Esophagus (tissue), 2 donors: ENCODE measurements around the gene NELFCD. TPM values are rescaled to one million over a fixed set of nuclear protein-coding genes. Genes with fewer than 3 reads are reported as not detected.
"Not testable (repeated sequence)": the region's sequence is repeated elsewhere in the genome, so short reads cannot be mapped to it uniquely, and the experiment has no call there.

Experiments
- H3K27ac ChIP-seq, 2 donors: one replicate each; pipeline ENCODE4 v1.5.1; 2013; ENCODE audit warnings: low read depth in 2 of 2, mild to moderate bottlenecking in 2 of 2, inconsistent platforms in 1 of 2, low read length in 1 of 2, moderate library complexity in 1 of 2
- H3K27me3 ChIP-seq, 2 donors: one replicate each; pipeline ENCODE4 v1.6.1; 2013; ENCODE audit warnings: low read length in 2 of 2, control low read depth in 1 of 2, mild to moderate bottlenecking in 1 of 2; ENCODE audit not compliant: insufficient read depth in 2 of 2, control insufficient read depth in 1 of 2
- H3K36me3 ChIP-seq, 2 donors: one replicate each; pipeline ENCODE4 v1.6.1; 2013; ENCODE audit warnings: low read length in 1 of 2; ENCODE audit not compliant: control insufficient read depth in 2 of 2, insufficient read depth in 2 of 2
- H3K4me1 ChIP-seq, 2 donors: one replicate each; pipeline ENCODE4 v1.6.1; 2013; ENCODE audit warnings: low read length in 1 of 2; ENCODE audit not compliant: control insufficient read depth in 2 of 2, insufficient read depth in 2 of 2
- H3K4me3 ChIP-seq, 2 donors: one replicate each; pipeline ENCODE4 v1.5.1; 2013; ENCODE audit warnings: low read length in 2 of 2, mild to moderate bottlenecking in 2 of 2, low read depth in 1 of 2, moderate library complexity in 1 of 2
- H3K9me3 ChIP-seq, 2 donors: one replicate each; pipeline ENCODE4 v1.6.1; 2013; ENCODE audit warnings: mild to moderate bottlenecking in 2 of 2, low read depth in 1 of 2, low read length in 1 of 2, moderate library complexity in 1 of 2; ENCODE audit not compliant: control insufficient read depth in 2 of 2, insufficient read depth in 1 of 2
- WGBS, 2 donors: extraction: QIAGEN DNeasy Blood & Tissue Kit; methylation state at CpG; one replicate each; pipeline ENCODE4 v1.1.7; 2013; 5-methylcytosine and 5-hydroxymethylcytosine counted together
- polyA plus RNA-seq, 2 donors: library from polyadenylated mRNA; stranded (reverse); fragments of 200-250 nt; gene quantifications; one replicate each; pipeline ENCODE4 v1.2.3, GENCODE V29; 2013
- donor health status: healthy with polysubstance abuse.
- donor health status: Bipolar disorder and iron deficiency.

The NELFCD gene
- 10 to 100 TPM; 36.6 to 38.2 TPM for polyA plus RNA-seq

GRCh38 chr20:58980711-58981627, at the start of gene NELFCD:
NELFCD (plus strand) TSS chr20:58981256; CDS start chr20:58981310, 54 bp downstream.
- H3K4me3 ChIP-seq: peak within 1 kb of the TSS; percentile 88 to 99
- H3K9me3 ChIP-seq: peaks cover 1 to 2% of the 10 kb centered on the region in 2 donors
- H3K4me1 ChIP-seq: peaks cover 2 to 4% of the 10 kb centered on the region in 2 donors
- WGBS, 2 donors: 4 to 12% methylated on average over 42 to 109 of the region's 109 CpGs
- H3K36me3 ChIP-seq: no peaks in the 10 kb centered on the region
- no peaks in the 10 kb centered on the region for H3K27me3 ChIP-seq
- peak within 1 kb of the TSS; percentile 69 to 88 for H3K27ac ChIP-seq

- Histone ChIP-seq H3K36me3 (no peaks in the 10 kb centered on the region), H3K27me3 (no peaks in the 10 kb centered on the region), H3K27ac (no peak overlapping the region), H3K4me1 (no peaks in the 10 kb centered on the region), H3K4me3 (no peak overlapping the region), H3K9me3 (no peaks in the 10 kb centered on the region)
- WGBS, 2 donors: 87 to 89% methylated on average over 5 of the region's 5 CpGs
Observed at GRCh38 chr20:58932170-58932569, 48.9 kb upstream of the NELFCD start.

DNA sequence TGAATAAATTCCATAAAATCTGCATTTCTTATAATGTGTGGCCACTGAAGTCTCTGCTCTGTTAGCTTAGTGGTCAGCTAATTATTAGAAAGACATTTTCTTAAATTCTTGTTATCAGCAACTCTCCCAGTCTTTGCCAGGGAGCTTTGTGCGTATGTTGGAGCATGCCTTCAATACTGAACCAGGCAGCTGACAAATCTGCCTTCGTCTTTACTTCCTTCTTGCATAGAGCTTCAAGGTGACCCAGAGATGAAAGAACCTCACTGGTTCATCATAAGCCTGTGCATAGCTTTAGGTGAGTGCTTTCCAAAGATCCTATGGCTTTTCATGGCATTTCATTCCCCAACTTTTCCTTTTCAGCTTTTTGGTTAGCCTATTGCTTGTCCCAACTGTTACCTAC, 43.0 kb upstream of the NELFCD start:
- no peaks in the 10 kb centered on the region for H3K27me3 ChIP-seq
- WGBS, 2 donors: 43 to 59% methylated on average over 2 of the region's 2 CpGs
- H3K36me3 ChIP-seq: no peaks in the 10 kb centered on the region
- no peak overlapping the region for H3K27ac ChIP-seq
- no peaks in the 10 kb centered on the region for H3K9me3 ChIP-seq
- H3K4me3 ChIP-seq: no peak overlapping the region
- no peaks in the 10 kb centered on the region for H3K4me1 ChIP-seq

GRCh38 chr20:58938541-58938940, 42.5 kb upstream of the NELFCD start:
- Histone ChIP-seq H3K27ac (no peak overlapping the region), H3K4me1 (no peaks in the 10 kb centered on the region), H3K36me3 (no peaks in the 10 kb centered on the region), H3K9me3 (no peaks in the 10 kb centered on the region), H3K4me3 (no peak overlapping the region), H3K27me3 (no peaks in the 10 kb centered on the region)
- 54 to 69% methylated on average over 1 of the region's 1 CpG for WGBS, 2 donors

- Histone ChIP-seq H3K27ac (no peak overlapping the region), H3K4me1 (no peaks in the 10 kb centered on the region), H3K4me3 (no peak overlapping the region), H3K9me3 (no peaks in the 10 kb centered on the region), H3K27me3 (no peaks in the 10 kb centered on the region), H3K36me3 (no peaks in the 10 kb centered on the region)
- WGBS, 2 donors: 65 to 74% methylated on average over 3 of the region's 3 CpGs
Observed at GRCh38 chr20:58941471-58941870, 39.6 kb upstream of the NELFCD start.

GRCh38 chr20:58942549-58942948, 38.5 kb upstream of the NELFCD start:
- WGBS, 2 donors: 65 to 70% methylated on average over 4 of the region's 4 CpGs
- Histone ChIP-seq H3K9me3 (no peaks in the 10 kb centered on the region), H3K27me3 (no peaks in the 10 kb centered on the region), H3K4me1 (no peaks in the 10 kb centered on the region), H3K4me3 (no peak overlapping the region), H3K36me3 (no peaks in the 10 kb centered on the region), H3K27ac (no peak overlapping the region)

DNA sequence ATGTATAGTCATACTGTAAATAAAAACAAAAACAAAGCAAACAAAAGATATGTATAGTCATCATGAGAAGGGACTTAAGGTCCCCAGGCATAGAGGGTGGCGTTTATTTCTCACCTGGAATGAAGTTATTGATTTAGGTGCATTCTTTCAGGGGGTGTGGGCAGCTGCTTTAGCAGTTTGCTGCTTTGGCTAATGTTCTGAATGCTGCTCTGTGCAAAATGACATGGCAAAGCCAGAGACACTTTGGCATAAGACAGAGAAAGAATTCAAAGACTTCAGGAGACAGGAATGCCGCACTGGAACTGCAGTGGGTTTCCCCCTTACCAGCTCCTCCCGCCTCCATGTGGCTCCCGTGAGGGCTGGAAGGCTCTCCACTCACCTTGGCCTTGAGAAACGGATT, 36.4 kb upstream of the NELFCD start:
- no peaks in the 10 kb centered on the region for H3K27me3 ChIP-seq
- H3K36me3 ChIP-seq: no peaks in the 10 kb centered on the region
- H3K4me1 ChIP-seq: no peaks in the 10 kb centered on the region
- 55 to 62% methylated on average over 5 of the region's 5 CpGs for WGBS, 2 donors
- no peaks in the 10 kb centered on the region for H3K9me3 ChIP-seq
- H3K27ac ChIP-seq: no peak overlapping the region
- no peak overlapping the region for H3K4me3 ChIP-seq

- WGBS, 2 donors: 86 to 89% methylated on average over 10 of the region's 10 CpGs
Observed at GRCh38 chr20:58945965-58946631, 35.0 kb upstream of the NELFCD start.

DNA sequence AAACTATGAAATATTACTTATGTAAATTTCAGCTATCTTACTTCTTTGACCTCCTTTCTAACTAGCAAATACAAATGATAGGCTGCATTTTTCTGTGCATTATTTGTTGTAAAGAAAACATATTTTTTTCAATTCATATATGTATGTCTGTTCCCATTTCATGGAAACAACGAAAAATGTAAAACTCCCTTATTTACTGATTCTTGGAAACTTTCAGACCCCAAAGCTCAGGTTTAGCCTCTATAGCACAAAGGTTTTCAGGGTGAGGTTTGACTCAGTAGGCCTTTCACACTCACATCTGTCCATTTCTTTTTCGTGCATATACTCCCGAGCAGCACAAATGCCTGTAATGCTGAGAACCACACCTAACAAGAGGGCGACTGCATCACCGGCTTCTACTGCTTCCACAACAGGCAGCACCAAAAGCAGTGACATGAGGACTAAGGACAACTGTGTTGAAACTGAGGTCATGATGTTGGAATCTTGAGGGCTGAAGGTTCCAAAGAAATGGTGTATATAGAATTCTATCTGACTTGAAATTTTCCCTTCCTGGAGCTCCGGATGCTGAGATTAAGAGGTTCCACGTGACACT, 33.2 kb upstream of the NELFCD start:
- not testable (repeated sequence) for H3K27ac ChIP-seq, H3K27me3 ChIP-seq, H3K4me3 ChIP-seq, H3K9me3 ChIP-seq, H3K36me3 ChIP-seq, H3K4me1 ChIP-seq
- WGBS, 2 donors: 87 to 88% methylated on average over 7 of the region's 7 CpGs

More at GRCh38 chr20:58945965-58946631, 35.0 kb upstream of the NELFCD start:
- no peaks in the 10 kb centered on the region for H3K4me1 ChIP-seq
- no peaks in the 10 kb centered on the region for H3K36me3 ChIP-seq
- H3K27me3 ChIP-seq: no peaks in the 10 kb centered on the region
- no peak overlapping the region for H3K27ac ChIP-seq
- no peaks in the 10 kb centered on the region for H3K9me3 ChIP-seq
- no peak overlapping the region for H3K4me3 ChIP-seq
